Hematopoietic multipotent progenitor cell treated with erythropoietin and hydrocortisone succinate and interleukin-3 and kit ligand, for 6 days (in vitro differentiated cells): Measurements from ENCODE around the gene ANKRD44.
"Not testable (repeated sequence)": the region's sequence is repeated elsewhere in the genome, so short reads cannot be mapped to it uniquely, and the experiment has no call there.

ENCODE experiments used
- DNase-seq: peaks from one replicate; pipeline ENCODE4 v3.0.0-alpha.2; 2015

The ANKRD44 gene

DNA sequence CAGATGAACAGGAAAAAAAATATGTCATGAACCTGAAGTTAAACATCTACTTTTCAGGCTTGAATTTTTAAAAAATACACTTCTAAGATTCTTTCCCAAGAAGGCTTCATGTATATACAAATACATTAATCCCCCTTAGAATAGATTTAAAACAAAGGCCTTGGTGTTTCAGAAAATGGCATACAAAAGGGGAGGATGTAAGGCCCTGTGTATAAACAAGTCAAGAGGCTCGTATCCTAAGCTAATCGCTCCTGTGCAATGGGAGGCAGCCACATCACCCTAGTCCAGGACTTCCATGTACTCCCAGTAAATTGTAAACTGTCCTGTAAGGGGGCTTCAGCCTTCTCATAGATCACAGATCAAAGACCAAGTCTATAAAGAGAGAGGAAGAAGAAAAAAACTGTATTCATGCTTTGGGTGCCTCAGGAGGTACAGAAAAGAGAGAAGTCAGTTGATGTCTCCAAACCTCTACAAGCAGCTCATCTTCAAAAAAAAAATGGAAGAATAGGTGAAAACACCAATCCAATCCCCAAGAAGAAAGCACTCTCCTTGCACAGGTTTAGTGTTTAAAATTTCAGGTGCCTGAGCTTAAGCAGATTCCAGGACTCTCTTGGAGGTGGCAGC lies 53.9 kb downstream of the ANKRD44 start:
- no peak for DNase-seq

DNA sequence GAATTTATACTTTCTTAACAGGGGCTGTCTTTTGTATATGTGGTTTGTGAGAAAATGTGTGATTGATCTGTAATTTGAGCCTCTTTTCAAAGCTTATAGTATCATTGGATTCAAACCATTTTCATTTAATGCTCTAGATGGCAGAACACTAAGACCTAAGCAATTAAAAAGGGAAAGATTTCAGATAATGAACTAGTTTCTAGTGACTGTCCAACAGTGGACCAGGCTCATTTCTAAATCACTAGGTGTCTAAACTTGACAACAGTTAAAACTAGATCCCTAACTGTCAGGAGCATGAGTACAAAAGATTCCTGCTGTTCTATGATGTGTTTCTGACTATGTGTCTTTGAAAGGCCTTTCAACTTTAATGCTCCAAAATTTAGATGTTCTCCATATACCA lies 54.6 kb downstream of the ANKRD44 start:
- peak; percentile 41 for DNase-seq

- DNase-seq: peak; percentile 82
These were observed 55.0 kb downstream of the ANKRD44 start for GRCh38 chr2:197255543-197255942.

- peak; percentile 62 for DNase-seq
These were observed 55.6 kb downstream of the ANKRD44 start for GRCh38 chr2:197254776-197255530.

DNA sequence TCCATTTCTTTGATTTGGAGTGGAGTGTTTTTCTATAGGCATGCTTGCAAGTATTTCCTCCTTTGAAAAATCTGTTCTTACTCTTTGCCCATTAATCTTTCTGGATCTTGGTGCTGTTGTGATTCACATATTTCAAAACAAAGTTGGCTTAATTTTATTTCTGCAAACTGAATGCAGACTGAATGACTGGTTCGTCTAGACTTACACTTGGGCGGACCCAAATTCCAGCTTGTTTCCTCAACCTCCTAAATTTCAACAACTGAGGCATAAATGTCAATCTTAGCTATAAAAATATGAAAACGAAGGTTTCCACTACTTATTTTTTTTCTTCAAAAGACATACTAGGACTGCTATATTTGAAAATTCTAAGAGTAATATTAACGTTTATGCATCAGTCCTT lies 59.0 kb downstream of the ANKRD44 start:
- DNase-seq: no peak

GRCh38 chr2:197251163-197251562 lies 59.4 kb downstream of the ANKRD44 start:
- no peak for DNase-seq

DNA sequence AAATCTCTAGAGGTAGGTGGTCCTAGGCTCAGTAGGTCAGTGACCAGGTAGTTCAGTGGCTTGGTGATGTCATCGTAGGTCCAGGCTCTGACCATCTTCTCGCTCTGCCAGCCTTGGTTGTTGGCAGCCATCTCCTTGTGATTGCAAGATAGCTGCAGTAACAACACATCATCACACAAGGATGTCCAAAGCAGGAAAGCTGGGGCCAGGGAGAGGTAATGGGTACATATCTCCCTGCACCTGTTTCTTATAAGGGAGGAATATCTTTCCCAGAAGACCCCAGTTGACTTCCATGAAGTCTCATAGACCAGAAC lies 60.5 kb downstream of the ANKRD44 start:
- no peak for DNase-seq

- no peak for DNase-seq
These were observed 61.0 kb downstream of the ANKRD44 start for GRCh38 chr2:197249381-197250083.

DNA sequence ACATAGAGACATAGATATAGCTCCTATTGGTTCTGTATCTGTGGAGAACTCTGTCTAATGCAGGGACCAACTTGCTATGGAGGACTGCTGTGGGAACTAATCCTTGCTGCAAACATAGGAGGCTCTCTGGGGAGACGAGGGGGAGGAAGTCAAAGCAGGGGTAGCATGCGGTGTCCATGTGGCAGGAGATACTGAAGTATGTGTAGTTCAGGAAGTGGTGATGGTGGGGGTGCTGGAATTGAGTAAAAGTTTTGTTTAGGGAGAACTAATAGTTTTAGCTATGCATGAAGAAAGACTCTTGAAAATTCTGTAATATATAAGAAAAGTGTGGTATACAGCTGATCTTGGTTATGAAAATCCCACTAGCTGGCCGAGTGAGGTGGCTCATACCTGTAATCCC lies 62.0 kb downstream of the ANKRD44 start:
- DNase-seq: peak; percentile 61

- no peak for DNase-seq
These were observed 62.6 kb downstream of the ANKRD44 start for GRCh38 chr2:197248001-197248401.

GRCh38 chr2:197247083-197247482 lies 63.5 kb downstream of the ANKRD44 start:
- no peak for DNase-seq

- DNase-seq: no peak
These were observed 64.5 kb downstream of the ANKRD44 start for GRCh38 chr2:197245829-197246804.

GRCh38 chr2:197244349-197244748 lies 66.2 kb downstream of the ANKRD44 start:
- no peak for DNase-seq

- DNase-seq: no peak
These were observed 67.9 kb downstream of the ANKRD44 start for GRCh38 chr2:197242719-197243118.

DNA sequence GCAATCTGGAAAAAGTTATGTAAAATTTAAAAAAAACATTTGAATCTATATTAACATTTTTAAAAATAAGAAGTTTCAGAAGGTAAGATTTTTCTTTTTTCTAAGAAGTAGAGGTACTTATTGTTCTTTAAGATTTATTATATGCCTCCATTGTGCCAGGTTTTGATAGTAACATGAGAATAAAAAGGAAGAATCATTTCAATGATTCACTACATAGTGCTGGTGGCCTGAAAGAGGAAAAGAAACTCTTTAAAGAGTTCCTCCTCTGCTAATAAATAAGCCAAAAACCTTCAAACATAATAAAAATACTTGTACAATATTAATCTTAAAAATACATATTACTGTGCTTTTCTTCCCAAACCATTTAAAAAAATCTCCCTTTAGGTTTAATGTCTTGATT lies 69.0 kb downstream of the ANKRD44 start:
- no peak for DNase-seq

DNA sequence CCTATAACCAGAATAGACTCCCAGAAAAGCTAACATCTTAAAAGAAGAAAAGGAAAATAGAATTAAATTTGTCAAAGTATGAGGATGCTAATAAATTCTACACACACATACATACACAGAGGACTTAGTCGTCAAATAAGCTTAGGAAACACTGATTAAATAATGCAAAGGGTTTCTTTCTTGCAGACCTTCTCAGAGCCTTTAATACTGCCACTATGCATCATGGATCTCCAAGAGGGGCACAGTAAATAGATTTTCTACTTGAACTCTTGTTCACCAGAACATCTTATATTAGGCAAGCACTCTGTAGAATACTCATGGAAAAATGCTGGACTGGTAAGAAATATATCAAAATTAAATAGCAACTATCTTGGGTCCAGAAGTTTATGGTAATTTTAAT lies 69.4 kb downstream of the ANKRD44 start:
- no peak for DNase-seq

GRCh38 chr2:197240421-197241041 lies 70.0 kb downstream of the ANKRD44 start:
- DNase-seq: peak; percentile 35

GRCh38 chr2:197240018-197240417 lies 70.6 kb downstream of the ANKRD44 start:
- not testable (repeated sequence) for DNase-seq

DNA sequence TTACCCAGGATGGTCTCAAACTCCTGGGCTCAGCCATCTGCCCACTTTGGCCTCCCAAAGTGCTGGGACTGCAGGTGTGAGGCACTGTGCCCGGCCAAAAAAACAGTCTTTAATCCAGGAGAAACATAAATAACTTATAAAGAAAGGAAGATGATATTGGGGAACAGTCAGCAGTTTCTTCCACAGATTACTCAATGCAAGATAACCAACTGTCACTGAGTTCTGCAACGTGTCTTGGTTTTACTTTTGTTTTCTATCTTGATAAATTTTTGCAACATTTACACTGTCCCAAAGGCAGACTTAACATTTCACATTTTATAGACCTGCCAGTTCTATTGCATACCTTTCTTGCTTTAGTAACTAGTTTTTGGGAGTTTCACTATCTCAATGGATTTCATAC lies 71.1 kb downstream of the ANKRD44 start:
- DNase-seq: peak; percentile 74

- no peak for DNase-seq
These were observed 72.6 kb downstream of the ANKRD44 start for GRCh38 chr2:197238043-197238365.

DNA sequence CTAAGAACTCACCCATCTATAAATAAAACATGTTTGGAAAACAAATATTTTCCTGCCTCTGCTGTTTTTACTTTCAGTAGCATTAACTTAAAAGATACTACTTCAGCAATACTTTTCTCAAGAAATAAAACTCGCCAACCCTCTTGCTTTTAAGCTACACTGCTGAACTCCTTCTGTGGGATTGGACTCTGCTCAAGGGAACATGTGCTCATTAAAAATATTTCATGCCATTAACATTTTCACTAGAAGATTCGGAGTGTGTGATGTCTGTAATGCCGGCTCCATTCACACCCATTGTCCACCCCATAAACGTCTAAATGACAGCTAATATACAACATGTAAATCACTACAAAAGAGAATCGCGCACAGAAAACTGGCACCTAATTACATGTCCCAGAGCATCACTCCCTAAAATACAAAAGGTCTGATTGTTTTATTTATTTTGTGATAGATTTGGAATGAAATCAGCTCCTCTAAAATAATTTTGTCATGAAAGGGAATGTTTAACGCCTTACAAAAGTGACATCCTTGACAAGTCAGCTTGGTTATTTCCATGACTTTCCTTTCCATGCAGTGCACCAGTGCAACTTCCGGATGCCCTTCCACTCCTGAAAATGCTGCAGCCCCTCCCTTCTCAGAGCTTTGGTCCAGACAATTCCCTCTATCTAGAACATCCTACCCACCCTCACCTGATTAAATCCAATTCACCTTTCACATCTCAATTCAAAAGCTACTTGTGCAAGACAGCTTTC lies 73.1 kb downstream of the ANKRD44 start:
- no peak for DNase-seq

- DNase-seq: no peak
These were observed 73.8 kb downstream of the ANKRD44 start for GRCh38 chr2:197236816-197237215.
